ENCODE results near the gene FKBP6.
"Not testable (repeated sequence)": the region's sequence is repeated elsewhere in the genome, so short reads cannot be mapped to it uniquely, and the experiment has no call there.

- peak; percentile 67 for TF ChIP-seq EZH2 (IDR thresholded peaks at IDR 0.05; ENCODE audit: borderline replicate concordance, low read depth, low read length, poor library complexity, severe bottlenecking)
- not testable (repeated sequence) for TF ChIP-seq CTCF (conservative IDR thresholded peaks at IDR 0.05; ENCODE audit: low read depth, low read length)
These were observed 49.6 kb downstream of the FKBP6 start for GRCh38 chr7:73377413-73378200.

All from A673 (cell line).